Activated CD4-positive, alpha-beta T cell treated with anti-CD3 and anti-CD28 coated beads, Interleukin-2, amount 50 U/mL, for 48 hours (primary cell): ENCODE results near the gene BRIX1.
A peak's percentile ranks its signal among the peaks of the same experiment; 100 is the strongest.

Source experiments
- DNase-seq, 2 experiments: peaks; one replicate each; pipeline ENCODE4 v3.0.0-alpha.2; 2020

Gene BRIX1, protein sequence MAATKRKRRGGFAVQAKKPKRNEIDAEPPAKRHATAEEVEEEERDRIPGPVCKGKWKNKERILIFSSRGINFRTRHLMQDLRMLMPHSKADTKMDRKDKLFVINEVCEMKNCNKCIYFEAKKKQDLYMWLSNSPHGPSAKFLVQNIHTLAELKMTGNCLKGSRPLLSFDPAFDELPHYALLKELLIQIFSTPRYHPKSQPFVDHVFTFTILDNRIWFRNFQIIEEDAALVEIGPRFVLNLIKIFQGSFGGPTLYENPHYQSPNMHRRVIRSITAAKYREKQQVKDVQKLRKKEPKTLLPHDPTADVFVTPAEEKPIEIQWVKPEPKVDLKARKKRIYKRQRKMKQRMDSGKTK

DNA sequence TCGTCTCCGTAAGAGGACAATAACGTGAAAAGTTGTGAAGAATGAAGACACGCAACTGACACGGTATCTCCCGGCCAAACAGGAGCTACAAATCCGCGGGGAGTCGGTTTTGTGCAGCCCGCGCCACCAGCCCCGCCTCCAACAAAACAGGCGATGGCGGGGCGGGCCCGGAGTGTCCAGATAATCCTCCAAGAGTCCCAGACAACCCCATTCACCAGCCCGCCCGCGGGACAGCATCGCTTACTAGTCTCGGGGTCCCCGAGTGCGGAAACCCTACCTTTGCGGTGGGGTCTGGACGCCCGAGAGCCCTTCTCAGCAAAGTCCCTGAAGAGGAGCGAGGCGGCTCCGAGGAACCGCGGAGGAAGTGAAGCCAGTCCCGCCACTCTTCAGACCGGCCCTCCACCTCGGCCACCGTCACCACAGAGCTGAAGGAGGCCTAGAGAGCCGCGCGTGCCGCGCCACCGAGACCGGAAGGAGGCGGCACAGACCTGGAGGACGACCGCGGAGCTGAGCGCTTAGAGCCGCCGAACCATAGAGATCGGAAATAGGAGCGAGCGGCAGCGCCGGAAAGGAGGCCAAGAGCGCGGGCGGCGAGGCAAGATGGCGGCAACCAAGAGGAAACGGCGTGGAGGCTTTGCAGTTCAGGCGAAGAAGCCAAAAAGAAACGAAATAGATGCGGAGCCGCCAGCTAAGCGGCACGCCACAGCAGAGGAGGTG lies at the start of gene BRIX1, which contains the start of gene RAD1:
BRIX1 (plus strand) TSS at position 573 of the 717 bp plus-strand sequence; CDS start at position 601, 28 bp downstream.
RAD1 (minus strand) TSS at position 366 of the 717 bp plus-strand sequence. CDS start 612 bp downstream, outside the sequence.
- DNase-seq: peak; percentile 93 to 95

DNA sequence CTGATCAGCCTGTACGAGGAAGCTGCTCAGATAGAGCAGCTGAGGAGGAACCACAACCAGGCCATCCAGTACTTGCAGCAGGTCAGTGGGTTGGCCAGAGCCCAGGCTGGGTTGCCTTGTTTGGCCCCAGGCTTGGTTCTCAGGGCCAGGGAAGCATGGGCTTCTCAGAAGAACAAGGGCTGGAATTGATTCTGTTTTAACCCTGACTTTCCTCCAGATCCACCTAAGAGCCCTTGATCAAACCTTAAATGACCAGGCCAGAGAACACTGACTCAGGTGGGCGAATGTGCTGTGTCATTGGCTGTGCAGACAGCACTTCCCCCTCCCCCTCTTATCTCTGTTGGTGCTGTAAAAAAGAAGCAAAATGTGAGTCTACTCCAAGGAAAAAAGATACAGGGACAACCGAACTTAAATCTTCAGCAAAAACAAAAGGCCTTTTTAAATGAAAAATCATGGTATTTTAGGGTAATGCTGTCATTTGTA lies 48.5 kb upstream of the BRIX1 start:
- DNase-seq: no peak

DNA sequence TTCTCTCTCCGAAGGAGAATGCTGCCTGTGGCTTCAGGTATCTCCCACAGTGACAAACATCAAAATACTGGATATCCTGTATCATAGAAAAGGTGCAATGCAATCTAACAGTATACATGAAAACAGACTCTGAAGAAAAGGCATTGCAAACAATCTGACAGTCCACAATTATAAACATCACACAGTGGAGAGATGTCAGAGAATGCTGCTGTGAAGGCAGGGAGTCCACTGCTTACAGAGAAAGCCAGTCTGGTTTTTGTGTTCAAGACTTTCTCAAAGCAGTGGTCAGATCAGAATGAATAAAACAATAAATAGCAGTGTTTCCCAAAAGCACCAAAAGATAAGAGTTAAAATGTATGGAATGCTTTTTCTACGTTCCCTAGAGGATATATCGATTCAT lies 47.9 kb upstream of the BRIX1 start:
- no peak for DNase-seq

DNA sequence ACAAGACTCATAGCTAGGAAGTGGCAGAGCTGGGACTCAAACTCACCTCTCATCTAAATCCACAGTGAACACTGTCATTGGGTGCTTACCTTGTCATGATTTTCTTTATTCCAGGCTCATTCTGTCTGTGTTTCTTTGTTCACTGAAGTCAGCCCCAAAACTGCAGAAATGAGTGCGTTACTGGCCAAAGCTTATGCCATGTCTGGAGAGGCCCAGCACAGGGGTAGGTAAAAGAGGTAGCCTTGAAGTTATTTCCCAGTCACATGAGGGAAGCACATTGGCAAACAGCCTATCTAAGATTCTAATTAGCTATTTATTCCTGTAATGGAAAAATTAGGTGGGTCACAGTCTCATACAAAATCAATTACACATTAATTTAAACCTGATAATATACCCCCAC lies 46.7 kb upstream of the BRIX1 start:
- DNase-seq: no peak

DNA sequence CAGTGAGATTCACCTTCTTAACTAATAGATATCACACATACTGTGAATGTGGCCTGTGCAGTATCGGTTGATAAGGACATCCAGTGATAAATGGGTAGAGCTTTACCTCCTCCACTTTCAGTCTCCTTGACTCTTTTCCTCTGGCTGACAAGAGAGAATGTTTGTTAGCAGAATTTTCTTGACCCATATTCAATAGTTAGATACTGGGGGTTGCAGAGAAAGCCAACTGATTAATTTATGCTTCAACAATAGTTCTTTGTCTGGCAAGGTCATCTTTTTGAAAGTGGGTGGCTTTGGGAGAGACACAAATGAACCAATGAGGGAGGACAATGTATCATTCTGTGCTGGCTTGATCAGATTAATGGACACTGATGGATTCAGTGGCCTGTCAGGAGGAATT lies 46.3 kb upstream of the BRIX1 start:
- no peak for DNase-seq

DNA sequence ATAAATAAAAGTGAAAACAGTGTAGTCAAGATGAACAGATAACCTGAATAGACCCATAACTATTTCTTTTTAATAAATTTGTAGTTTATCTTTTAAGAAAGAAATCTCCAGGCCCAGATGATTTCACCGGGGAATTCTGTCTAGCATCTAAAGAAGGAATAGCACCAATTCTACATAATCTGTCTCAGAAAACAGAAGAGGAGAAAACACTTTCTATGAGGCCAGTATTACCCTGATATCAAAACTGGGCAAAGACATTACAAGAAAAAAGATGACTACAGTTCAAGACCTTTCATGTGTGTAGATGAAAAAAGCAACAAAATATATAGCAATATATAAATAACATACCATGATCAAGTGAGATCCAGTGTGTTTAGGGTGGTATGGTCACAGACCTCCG lies 45.1 kb upstream of the BRIX1 start:
- DNase-seq: no peak

DNA sequence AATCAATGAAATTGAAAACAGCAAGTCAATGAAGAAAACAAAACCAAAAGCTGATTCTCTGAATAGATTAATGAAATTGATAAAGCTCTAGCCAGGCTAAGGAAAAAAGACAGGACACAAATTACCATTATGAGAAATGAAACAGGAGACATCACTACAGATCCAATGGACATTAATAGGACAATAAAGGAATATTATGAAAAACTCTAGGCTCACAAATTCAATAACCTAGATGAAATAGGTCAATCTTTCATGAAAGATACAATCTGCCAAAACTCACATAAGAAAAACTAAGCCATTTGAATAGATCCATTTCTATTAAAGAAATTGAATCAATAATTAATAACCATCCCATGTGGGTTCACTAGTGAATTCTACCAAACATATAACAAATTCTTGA lies 39.2 kb upstream of the BRIX1 start:
- no peak for DNase-seq

DNA sequence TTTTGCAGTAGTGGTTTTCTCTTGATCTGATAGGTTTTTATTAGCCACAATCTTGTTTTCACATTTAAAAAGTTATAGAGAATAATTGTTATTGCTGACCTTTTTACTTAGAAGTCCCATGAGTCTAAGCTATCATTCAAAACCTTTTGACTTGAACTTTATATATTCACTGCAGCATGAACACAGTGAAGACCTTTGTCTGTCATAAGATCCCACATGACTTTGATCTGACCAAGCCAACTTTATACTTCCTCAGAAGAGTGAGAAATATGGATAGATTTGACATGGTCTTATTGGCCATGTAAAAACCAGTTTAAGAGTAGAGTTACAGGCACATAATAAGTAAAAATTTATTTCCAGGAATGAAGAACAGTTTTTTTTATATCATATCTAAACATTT lies 34.3 kb upstream of the BRIX1 start:
- DNase-seq: no peak

DNA sequence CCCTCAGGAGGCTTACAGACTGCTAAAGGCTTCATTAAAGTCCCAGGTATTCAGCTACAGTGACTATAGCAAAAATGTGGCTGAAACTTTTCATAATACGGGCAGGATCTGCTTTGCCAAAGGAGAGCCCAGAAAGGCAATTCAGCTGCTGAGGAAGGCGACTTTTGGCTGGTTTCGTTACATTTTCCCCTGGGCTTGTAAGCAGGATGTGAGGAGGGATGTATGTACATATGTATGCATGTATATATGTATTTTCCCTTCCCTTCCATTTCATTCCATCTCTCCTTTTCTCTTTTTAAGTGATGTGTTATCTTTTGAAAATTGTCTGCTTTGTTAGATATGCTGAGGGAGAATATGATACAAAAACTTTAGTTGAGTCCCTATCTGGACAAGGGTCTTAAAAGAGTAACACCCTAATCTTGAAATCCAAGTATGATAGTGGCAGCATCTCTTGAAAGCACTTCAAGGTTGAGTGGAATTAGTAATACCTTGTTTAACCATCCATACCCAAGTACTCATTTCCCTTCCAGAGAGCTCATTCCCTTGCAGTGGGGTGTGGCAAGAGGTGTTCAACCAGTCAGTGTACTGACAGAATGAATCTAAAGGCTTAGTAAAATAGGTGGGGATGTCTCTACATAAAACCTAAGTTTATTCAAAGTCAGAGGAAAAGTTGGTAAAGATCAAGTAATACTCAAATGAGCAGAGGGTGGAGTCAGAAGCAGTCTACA lies 29.0 kb upstream of the BRIX1 start:
- no peak for DNase-seq

DNA sequence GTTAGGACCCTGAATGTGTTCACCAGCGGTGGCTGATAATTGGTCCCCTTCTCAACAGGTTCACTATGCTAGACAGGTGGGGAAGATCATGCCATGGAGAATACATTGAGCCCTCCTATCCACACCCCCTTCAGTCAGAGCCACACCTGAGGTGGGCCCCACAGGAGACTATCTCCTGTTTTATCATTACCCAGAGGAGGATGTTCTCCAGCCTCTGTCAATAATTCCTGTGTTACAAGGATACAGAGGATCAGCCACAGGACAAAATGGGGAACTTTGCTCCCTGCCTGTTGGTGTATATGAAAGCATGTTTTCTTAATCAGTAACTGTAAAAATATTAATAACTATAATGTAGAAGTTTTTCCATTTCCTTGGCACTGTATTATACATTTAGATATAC lies 26.1 kb upstream of the BRIX1 start:
- DNase-seq: no peak

DNA sequence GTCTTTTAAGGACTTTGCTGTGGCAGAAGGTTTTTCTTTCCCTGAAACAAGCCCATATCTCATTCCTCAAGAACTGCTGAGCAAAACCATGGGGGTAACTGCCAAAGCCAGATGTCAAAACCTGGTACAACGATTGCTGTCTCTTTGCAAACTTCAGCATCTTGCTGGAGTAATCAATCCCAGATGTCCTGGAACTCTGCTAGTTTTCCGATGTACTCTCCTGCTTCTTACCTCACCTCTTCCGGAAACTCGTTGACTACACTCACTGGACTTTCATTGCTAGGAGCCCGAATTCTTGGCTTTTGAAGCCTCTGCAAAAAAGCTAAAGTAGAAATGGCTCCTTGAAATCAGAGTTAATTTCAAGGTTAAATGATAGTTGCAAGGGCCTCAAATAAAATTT lies 23.5 kb upstream of the BRIX1 start:
- no peak for DNase-seq

DNA sequence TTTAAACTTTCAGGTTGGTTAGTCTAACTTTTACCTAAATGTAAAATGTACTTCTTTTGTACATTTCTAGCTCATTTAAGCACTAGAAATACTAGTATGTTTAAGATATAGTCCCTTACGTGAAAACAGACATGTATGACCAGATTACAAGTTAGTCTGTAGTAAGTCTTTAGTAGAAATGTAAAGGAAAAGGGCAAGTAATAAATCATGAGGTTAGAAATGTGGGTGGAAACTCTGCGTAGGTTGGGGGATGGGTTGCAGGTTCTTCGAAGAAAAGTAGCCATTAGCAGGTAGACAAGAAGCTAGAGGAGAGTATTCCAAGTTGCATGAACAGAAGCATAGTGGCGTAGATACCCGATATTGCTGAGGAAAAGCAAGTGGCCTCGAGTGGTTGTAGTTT lies 23.1 kb upstream of the BRIX1 start:
- no peak for DNase-seq

DNA sequence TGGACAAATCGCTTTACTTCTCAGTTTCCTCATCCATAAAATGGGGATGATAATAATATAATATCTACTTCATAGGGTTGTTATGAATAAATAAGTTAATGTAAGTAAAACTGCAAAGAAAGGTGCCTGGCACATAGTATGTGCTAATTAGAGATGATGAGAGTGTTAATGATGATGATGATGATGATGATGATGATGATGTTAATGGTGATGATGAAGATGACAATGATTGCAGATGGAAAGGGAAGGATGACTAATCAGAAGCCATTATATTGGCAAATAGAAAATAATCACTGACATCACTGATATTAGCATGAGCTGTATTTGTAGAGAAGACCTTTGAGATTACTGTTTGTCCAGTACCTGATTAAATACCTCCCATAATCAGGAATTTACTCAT lies 20.8 kb upstream of the BRIX1 start:
- DNase-seq: no peak

DNA sequence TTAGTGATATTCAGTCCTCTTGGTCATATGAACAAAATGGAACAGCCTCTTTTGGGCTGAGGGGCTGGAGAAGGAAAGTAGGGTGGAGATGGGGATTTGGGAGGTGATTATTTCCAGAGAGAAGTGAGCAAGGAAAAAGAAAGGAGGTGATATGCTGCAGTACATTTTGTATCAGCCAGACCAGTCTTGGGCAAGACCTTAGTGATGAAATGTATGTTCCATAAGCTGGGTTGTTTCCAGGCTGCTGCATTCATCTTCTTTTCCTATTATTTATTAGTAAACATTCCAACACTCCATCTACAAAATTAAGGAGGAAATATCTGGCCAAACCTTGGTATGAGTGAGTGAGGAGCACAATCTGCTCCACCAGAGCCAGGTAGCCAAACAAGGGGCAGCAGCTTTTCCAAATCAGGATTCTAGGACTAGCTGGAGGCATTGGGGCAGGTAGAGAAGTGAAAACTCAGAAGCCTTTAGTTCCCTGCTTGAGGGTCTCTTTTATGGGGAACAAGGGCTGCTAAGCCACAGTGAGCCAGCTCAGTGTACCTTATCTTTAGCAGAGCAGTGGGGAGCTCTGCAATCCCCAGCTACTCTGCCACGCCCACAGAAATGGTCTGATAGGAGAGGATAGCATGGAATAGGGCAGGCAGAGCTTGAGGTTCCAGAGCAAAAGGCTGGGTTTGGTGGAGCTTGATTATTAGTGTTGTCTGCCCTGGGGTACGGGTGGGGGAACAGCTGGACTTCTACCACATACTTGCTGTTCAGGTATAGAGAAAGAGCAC lies 19.7 kb upstream of the BRIX1 start:
- no peak for DNase-seq

DNA sequence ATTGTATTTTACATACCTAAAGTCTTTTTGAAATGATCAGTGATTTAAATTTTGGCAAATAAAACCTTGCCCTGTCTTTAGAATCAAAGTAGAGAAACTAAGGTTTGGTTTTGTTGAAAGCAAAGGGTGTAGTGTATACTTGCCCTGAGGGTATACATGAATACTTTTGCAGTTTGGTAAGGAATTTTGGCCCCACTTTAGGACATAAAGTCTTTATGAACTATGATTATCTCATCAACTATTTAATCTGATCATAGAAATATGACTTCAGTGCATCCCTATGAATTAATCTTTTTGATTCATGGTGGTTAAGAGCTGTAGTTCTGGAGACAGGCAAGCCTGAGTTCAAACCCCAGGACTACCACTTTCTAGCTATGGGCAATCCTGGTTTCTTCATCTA lies 17.9 kb upstream of the BRIX1 start:
- no peak for DNase-seq

DNA sequence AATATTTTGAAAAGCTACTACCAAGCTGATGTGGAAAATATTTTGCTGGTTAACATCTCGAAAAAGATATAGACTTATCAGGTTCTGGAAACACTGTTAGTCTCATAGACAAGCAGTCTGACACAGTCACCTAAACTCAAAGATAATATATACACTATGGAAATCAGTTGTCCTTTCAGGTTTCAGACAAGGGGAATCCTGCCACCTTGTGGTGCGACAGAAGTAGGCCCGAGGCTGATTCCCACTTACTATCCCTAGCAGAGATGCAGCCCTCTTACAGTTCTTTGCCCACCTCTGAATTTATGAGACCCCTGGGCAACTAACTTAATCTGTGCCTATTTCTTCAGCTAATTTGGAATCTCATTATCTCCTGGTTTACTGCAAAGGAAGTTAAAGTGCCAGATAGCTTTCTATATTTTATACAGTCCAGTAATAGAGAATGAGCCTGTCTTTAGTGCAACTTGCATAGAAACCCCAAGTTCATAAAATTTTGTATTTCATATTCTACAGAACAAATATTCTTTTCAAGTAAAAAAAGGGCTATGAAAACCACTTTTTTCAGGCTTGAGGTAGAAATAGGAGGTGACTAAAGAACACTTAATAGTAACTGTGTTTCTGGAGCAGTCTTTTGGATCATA lies 17.1 kb upstream of the BRIX1 start:
- DNase-seq: peak; percentile 50 to 60

DNA sequence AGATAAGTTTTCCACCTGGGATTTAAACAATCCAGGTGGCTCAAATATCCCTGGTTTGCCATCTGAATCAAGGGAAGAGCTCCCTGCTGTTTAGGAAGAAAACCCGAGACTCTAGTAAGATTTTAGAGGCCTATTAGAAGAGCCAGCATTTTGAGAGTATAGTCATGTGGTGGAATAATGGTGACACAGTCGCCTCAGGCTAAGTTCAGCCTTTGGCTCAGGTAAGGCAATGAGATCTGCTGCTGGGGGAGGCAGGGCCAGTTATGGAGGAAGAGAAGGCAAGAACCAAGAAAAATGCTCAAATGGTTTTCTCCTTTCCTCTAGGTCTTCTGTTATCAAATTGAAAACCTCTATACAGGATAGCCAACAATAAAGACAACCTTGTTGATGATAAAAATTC lies 16.4 kb upstream of the BRIX1 start:
- no peak for DNase-seq

DNA sequence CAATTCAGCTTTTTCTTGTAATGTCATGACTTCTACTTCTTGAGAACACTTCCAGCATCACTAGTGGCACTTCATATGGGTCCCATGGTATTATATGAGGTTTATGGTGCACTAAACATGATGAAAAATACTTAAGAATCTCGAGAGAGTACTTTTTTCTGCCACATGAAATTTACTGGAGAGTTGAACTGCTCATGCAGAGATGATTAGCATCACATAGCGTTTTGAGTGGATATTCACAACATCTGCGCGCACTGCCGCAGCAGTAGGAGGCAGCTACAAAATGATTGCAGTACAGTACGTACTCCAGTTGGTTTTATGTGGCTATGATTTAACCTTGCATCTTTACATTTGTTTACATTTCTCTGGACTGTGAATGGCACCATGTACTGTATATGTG lies 14.9 kb upstream of the BRIX1 start:
- no peak for DNase-seq

DNA sequence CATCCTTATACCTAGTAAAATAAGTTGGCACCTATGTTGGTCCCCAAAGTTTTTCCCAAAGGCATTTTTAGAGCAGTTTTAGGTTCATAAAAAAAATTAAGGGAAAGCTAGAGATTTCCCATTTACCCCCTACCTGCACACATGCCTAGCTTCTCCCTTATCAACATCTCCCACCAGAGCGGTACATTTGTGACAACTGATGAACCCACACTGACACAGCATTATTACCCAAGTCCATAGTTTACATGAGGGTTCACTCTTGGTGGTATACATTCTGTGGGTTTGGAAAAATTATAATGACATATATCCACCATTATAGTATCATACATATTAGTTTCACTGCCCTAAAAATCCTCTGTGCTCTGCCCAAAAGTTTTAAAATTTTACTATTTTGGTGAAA lies 12.3 kb upstream of the BRIX1 start:
- DNase-seq: no peak

DNA sequence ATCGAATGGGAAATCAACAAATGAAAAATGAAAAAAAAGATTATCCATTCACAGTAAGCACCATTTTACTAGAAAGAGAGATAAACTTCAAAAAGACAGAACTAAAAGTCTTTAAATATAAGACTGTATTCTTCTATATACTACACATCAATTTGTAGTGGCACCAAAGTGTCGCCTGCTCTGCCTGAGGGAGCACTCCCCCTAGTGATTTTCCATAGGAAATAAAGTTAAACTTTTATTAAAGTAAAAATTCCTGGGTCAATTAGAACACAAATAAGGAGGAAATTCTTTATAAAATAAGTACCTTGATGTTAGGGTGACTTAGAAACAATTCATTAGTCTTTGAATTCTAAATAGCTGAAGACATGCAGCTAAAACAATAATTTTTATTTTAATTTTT lies 9.9 kb upstream of the BRIX1 start:
- no peak for DNase-seq

DNA sequence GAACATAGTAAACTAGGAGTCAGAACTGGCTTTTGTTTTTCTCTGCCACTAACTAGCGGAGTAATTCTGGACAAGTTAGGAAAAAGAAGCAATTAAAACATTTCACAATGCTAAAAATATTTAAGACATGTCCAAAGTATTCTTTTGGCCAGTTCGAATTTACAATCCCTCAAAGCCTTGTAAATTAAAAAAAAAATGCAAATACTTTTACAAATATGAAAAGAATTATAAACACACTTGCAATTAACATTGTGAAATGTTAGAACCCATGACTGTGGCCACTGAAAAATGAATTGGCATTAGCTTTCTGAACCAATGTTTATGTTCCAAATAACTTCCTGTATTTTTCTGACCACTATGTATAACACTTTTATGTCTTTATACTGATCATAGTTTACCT lies 2.4 kb upstream of the BRIX1 start:
- DNase-seq: no peak

DNA sequence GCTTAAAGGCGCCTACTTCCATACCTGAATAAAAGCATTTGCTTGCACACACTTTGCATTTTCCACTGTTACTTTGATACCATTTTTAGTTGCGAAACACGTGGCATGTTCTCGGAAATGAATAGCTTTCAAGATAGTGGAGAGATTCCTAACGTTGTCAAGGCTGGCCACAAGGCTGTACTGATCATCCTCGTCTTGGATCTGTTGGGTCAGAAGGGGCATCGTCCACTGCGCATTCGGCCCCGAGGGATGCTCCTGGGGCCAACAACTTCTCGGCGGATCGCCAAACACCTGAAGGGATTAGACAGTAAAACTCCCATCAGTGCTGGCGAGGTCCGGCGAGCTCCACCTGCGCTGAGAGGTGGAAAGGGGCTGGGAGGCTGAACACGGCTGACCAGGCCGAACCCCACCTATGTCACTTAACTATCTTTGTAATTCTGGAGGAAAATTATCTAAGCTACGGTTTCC lies 806 bp upstream of the BRIX1 start:
- peak in 1 of 2 experiments; percentile 27 for DNase-seq
